PC-9 (cell line): ENCODE results near the gene TREM2. TPM values are rescaled to one million over a fixed set of nuclear protein-coding genes. Genes with fewer than 3 reads are reported as not detected.

Source experiments
- BruUV-seq: library from RNA; stranded (reverse); fragments of 400-500 nt; replicated peaks from 2 replicates; lab custom pipeline; 2021; lab: Mats Ljungman, UMichigan
- CTCF ChIA-PET: fragments of 300-600 bp; sonication (Branson Sonifier 250); formaldehyde crosslinking; loops from one replicate; lab custom pipeline; 2022; ENCODE audit warnings: antibody characterized with exemption; lab: Charles Lee
- POLR2A ChIA-PET: fragments of 300-600 bp; sonication (Branson Sonifier 250); formaldehyde crosslinking; loops from one replicate; lab custom pipeline; 2022; ENCODE audit warnings: antibody characterized with exemption; ENCODE audit not compliant: unreplicated experiment; lab: Charles Lee
- DNase-seq, 2 experiments: peaks; one replicate each; pipeline versions ENCODE4 v3.0.0 to v3.0.0-alpha.2; 2015 to 2022; ENCODE audit warnings: mixed read lengths in 1 of 2
- H2AFZ ChIP-seq: fragments of 200-600 bp; sonication (generic); 2 replicates; pipeline ENCODE4 v1.8.1; 2017; ENCODE audit warnings: antibody characterized with exemption
- H3F3A ChIP-seq: fragments of 200-600 bp; sonication (generic); 2 replicates; pipeline ENCODE4 v1.8.1; 2017; ENCODE audit warnings: antibody characterized with exemption, mild to moderate bottlenecking, low read depth; ENCODE audit not compliant: insufficient read depth
- H3K27ac ChIP-seq: fragments of 200-600 bp; sonication (generic); 2 replicates; pipeline ENCODE4 v1.6.1; 2016; ENCODE audit warnings: mixed run types
- H3K27me3 ChIP-seq: fragments of 200-600 bp; sonication (generic); 2 replicates; pipeline ENCODE4 v1.6.1; 2016; ENCODE audit warnings: low read depth, mixed run types; ENCODE audit not compliant: insufficient read depth
- H3K36me3 ChIP-seq: fragments of 200-600 bp; sonication (generic); 2 replicates; pipeline ENCODE4 v1.6.1; 2016; ENCODE audit warnings: low read depth, mixed run types
- H3K4me1 ChIP-seq: fragments of 200-600 bp; sonication (generic); replicated peaks from 2 replicates; pipeline ENCODE4 v1.6.1; 2016; ENCODE audit warnings: mixed run types; ENCODE audit not compliant: insufficient read depth
- H3K4me2 ChIP-seq: fragments of 200-600 bp; sonication (generic); 2 replicates; pipeline ENCODE4 v1.6.1; 2017; ENCODE audit warnings: mixed run types
- H3K4me3 ChIP-seq: fragments of 200-600 bp; sonication (generic); 2 replicates; pipeline ENCODE4 v1.6.1; 2016; ENCODE audit warnings: mixed run types
- H3K79me2 ChIP-seq: fragments of 200-600 bp; sonication (generic); 2 replicates; pipeline ENCODE4 v1.6.1; 2017; ENCODE audit warnings: low read depth, mixed run types
- H3K9me2 ChIP-seq: fragments of 200-600 bp; sonication (generic); 2 replicates; pipeline ENCODE4 v1.8.1; 2017; ENCODE audit warnings: mild to moderate bottlenecking; ENCODE audit not compliant: insufficient read depth
- H3K9me3 ChIP-seq: fragments of 200-600 bp; sonication (generic); 2 replicates; pipeline ENCODE4 v1.8.1; 2016; ENCODE audit warnings: low read depth; ENCODE audit not compliant: insufficient read depth
- H4K20me1 ChIP-seq: fragments of 200-600 bp; sonication (generic); 2 replicates; pipeline ENCODE4 v1.8.1; 2017; ENCODE audit not compliant: insufficient read depth
- CTCF ChIP-seq: fragments of 200-600 bp; sonication (generic); conservative IDR thresholded peaks from 2 replicates; pipeline ENCODE4 v1.6.1; 2017; ENCODE audit warnings: mixed run types, antibody characterized with exemption, mild to moderate bottlenecking, moderate library complexity
- EZH2 ChIP-seq: fragments of 200-600 bp; sonication (generic); IDR thresholded peaks from 2 replicates; pipeline ENCODE4 v1.8.0; 2017; ENCODE audit warnings: antibody characterized with exemption, low read depth
- intact Hi-C: fragments of 100-400 bp; cut with micrococcal nuclease; formaldehyde crosslinking; loops from one replicate; pipeline ENCODE4 v1.10.0; 2022; ENCODE audit not compliant: unreplicated experiment
- total RNA-seq: library from RNA; stranded (reverse); gene quantifications from 2 replicates; pipeline ENCODE4 v1.2.3, GENCODE V29; 2021

Gene TREM2
- total RNA-seq, 1 experiment from 2014 or later: not detected

DNA sequence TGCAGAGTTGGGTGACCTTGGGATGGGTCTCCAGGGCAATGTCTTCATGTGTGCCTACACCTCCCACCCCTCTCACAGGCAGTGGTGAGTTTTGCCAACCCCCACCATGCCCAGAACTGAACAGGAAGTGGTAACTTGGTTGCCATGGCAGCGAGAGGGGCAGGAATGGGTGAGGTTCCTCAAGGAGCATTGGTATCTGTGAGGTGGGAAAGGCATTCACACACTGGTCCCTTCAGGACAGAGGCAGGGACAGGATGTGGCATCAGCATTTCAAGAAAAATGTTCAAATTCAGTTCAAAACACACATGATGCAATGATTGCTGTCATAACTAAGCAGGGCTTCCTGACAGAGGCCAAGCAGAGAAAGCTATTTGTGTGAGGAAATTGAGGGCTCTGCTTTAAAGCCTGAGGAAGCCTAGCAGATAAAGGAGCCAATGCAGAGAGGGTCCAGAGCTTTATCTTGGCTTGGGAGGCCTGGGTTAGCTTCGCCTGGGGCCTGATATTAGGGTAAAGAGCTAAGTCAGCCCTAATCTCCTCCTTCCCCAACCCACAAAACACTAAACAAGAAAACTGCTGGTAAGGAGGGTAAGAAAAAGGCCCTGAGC, 37.5 kb upstream of the TREM2 start:
- peaks cover 39% of the 10 kb centered on the region for H3K27me3 ChIP-seq
- H3K4me3 ChIP-seq: no peak overlapping the region
- no peak overlapping the region for H3K27ac ChIP-seq
- TF ChIP-seq CTCF (no peak), EZH2 (no peak)
- H3K9me3 ChIP-seq: no peaks in the 10 kb centered on the region
- POLR2A ChIA-PET: no interaction called here
- no peak overlapping the region for H3K4me2 ChIP-seq
- intact Hi-C loops: no loop called here
- DNase-seq: no peak
- no TSS peak for BruUV-seq
- H3K36me3 ChIP-seq: no peaks in the 10 kb centered on the region
- H4K20me1 ChIP-seq: no peaks in the 10 kb centered on the region
- no peaks in the 10 kb centered on the region; the same call in 1 of the 2 replicates for H3K9me2 ChIP-seq
- no peaks in the 10 kb centered on the region for H3K79me2 ChIP-seq
- H3F3A ChIP-seq: no peaks in the 10 kb centered on the region
- no peaks in the 10 kb centered on the region for H3K4me1 ChIP-seq
- CTCF ChIA-PET: no interaction called here
- H2AFZ ChIP-seq: no peak overlapping the region

DNA sequence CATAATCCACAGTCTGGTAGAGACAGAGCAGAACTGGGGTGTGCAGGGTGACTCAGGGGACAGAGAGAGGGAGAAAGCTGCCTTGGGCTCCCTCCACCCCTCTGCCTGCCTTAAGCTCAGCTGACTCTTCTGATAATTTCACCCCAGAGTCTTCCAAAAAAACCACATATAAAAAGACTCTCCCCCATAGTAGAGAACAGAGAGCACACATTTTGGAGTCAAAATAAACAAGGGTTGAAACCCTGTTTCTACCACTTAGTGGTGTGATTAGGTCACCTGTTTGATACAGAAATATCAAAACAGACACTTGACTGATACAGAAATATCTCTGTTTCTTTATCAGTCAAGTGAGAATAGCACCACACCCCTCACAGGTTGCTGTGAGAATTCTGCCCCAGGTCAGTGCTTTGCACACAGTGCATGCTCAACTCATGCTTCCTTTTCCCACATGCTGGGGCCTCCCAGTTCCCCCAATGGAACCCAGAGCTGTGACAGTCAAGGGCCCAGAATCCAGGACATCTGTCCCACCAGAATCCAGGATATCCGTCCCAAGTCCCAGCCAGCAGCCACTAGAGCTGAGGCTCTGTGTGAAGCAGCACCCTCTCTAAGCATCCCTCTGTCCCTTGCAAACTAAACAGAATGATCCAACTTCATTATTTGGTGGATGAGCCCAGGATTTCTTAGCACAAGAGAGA, 36.8 kb upstream of the TREM2 start:
- CTCF ChIA-PET: no interaction called here
- Histone ChIP-seq H3K4me1 (no peaks in the 10 kb centered on the region), H3K9me2 (no peaks in the 10 kb centered on the region), H3K4me3 (no peak overlapping the region), H3K27me3 (peaks cover 44% of the 10 kb centered on the region), H3K9me3 (no peaks in the 10 kb centered on the region), H3K4me2 (no peak overlapping the region), H3K79me2 (no peaks in the 10 kb centered on the region), H3F3A (no peaks in the 10 kb centered on the region), H4K20me1 (no peaks in the 10 kb centered on the region), H3K27ac (no peak overlapping the region), H3K36me3 (no peaks in the 10 kb centered on the region), H2AFZ (no peak overlapping the region)
- TF ChIP-seq EZH2: no peak
- no peak for TF ChIP-seq CTCF
- POLR2A ChIA-PET: no interaction called here
- BruUV-seq: no TSS peak
- DNase-seq: no peak
- intact Hi-C loops: no loop called here

GRCh38 chr6:41197234-41197633, 34.3 kb upstream of the TREM2 start:
- no peak overlapping the region for H2AFZ ChIP-seq
- intact Hi-C loops: no loop called here
- no peak overlapping the region for H3K4me2 ChIP-seq
- H3K4me3 ChIP-seq: no peak overlapping the region
- DNase-seq: no peak
- H3K27me3 ChIP-seq: peaks cover 64% of the 10 kb centered on the region
- CTCF ChIA-PET: no interaction called here
- no peaks in the 10 kb centered on the region for H3K36me3 ChIP-seq
- H4K20me1 ChIP-seq: no peaks in the 10 kb centered on the region
- H3K79me2 ChIP-seq: no peaks in the 10 kb centered on the region
- H3K9me3 ChIP-seq: no peaks in the 10 kb centered on the region
- H3F3A ChIP-seq: no peaks in the 10 kb centered on the region
- no peaks in the 10 kb centered on the region for H3K9me2 ChIP-seq
- BruUV-seq: no TSS peak
- H3K27ac ChIP-seq: no peak overlapping the region
- TF ChIP-seq CTCF (no peak), EZH2 (no peak)
- POLR2A ChIA-PET: no interaction called here
- no peaks in the 10 kb centered on the region for H3K4me1 ChIP-seq
